Upper lobe of right lung (tissue), 1 donor: ENCODE data around the gene DCTN5. TPM values are rescaled to one million over a fixed set of nuclear protein-coding genes. Genes with fewer than 3 reads are reported as not detected.
"Not testable (repeated sequence)": the region's sequence is repeated elsewhere in the genome, so short reads cannot be mapped to it uniquely, and the experiment has no call there.

Source experiments
- ATAC-seq: fragments of 200-7000 bp; cut with Tn5 transposase; one replicate; pipeline ENCODE4 v1.9.1; 2020; ENCODE audit warnings: mild to moderate bottlenecking, moderate library complexity
- DNase-seq: peaks from one replicate; pipeline ENCODE4 v3.0.0-alpha.2; 2020
- H3K27ac ChIP-seq: fragments of 200-600 bp; one replicate; pipeline ENCODE4 v1.8.0; 2022
- H3K27me3 ChIP-seq: fragments of 200-600 bp; one replicate; pipeline ENCODE4 v1.8.0; 2022; ENCODE audit warnings: mild to moderate bottlenecking
- H3K36me3 ChIP-seq: fragments of 200-600 bp; one replicate; pipeline ENCODE4 v1.8.0; 2022
- H3K4me1 ChIP-seq: fragments of 200-600 bp; one replicate; pipeline ENCODE4 v1.8.0; 2022
- H3K4me3 ChIP-seq: fragments of 200-600 bp; one replicate; pipeline ENCODE4 v1.8.0; 2022; ENCODE audit warnings: mild to moderate bottlenecking
- H3K9me3 ChIP-seq: fragments of 200-600 bp; one replicate; pipeline ENCODE4 v1.8.0; 2022
- intact Hi-C: fragments of 100-400 bp; cut with DNase I; formaldehyde crosslinking; loops from one replicate; pipeline ENCODE4 v1.11.0; 2022
- total RNA-seq: library from RNA; stranded (reverse); fragmentation: NEBNext Ultra II Directional; extraction: Animal tissue kit (Norgen Biotek cat#: 25700); gene quantifications from one replicate; pipeline ENCODE4 v1.2.1, GENCODE V29; 2021
- TF ChIP-seq, protein P1 (sequence below): fragments of 200-600 bp; IDR thresholded peaks from one replicate; pipeline ENCODE4 v1.8.0; 2022; ENCODE audit warnings: antibody characterized with exemption
- donor health status: DM: no; HTN: yes; CAD: no; lungs with severe emphysema.

DCTN5 gene
- total RNA-seq, 1 donor from 2014 or later, result 48.7 TPM

DNA sequence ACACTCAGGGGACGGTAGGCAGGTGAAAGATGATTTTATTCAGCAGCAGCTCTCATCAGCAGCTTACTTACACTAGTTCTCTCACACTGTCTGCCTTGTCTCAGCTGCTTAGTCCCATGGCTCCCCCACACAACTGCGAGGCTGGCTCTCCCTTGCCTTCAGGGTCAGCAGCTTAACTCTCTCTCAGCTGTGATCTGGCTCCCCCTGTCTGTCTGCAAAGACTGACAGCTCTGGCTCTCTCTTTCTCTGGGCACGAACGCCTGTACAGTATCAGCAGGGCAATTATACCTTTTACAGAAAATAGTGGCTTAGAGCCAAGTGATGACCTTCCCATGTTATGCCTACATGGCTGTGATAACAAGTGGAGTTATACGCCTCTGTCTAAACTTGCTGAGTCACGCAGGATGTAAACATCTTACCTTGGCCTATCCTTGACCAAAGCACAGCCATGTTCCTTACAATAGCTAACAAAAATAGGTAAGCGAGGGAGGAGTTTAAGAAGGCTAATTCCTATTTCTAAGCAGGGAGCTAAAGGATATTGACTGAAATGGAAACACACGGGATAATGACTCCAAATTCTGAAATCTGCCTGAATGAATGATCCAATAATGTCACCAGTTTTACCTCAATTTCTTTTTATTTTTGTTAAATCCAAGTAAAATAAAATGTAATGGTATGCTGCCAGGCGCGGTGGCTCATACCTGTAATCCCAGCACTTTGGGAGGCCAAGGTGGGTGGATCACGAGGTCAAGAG is 44.1 kb upstream of the DCTN5 start:
- intact Hi-C loops, result no loop called here
- TF ChIP-seq, protein P1, sequence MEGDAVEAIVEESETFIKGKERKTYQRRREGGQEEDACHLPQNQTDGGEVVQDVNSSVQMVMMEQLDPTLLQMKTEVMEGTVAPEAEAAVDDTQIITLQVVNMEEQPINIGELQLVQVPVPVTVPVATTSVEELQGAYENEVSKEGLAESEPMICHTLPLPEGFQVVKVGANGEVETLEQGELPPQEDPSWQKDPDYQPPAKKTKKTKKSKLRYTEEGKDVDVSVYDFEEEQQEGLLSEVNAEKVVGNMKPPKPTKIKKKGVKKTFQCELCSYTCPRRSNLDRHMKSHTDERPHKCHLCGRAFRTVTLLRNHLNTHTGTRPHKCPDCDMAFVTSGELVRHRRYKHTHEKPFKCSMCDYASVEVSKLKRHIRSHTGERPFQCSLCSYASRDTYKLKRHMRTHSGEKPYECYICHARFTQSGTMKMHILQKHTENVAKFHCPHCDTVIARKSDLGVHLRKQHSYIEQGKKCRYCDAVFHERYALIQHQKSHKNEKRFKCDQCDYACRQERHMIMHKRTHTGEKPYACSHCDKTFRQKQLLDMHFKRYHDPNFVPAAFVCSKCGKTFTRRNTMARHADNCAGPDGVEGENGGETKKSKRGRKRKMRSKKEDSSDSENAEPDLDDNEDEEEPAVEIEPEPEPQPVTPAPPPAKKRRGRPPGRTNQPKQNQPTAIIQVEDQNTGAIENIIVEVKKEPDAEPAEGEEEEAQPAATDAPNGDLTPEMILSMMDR, result no peak
- H3K4me1 ChIP-seq, result peaks cover 12% of the 10 kb centered on the region
- no peaks in the 10 kb centered on the region for H3K27me3 ChIP-seq
- H3K27ac ChIP-seq, result no peak overlapping the region
- H3K4me3 ChIP-seq, result no peak overlapping the region
- no peaks in the 10 kb centered on the region for H3K9me3 ChIP-seq
- peaks cover 21% of the 10 kb centered on the region for H3K36me3 ChIP-seq
- ATAC-seq (no peak), DNase-seq (no peak)

DNA sequence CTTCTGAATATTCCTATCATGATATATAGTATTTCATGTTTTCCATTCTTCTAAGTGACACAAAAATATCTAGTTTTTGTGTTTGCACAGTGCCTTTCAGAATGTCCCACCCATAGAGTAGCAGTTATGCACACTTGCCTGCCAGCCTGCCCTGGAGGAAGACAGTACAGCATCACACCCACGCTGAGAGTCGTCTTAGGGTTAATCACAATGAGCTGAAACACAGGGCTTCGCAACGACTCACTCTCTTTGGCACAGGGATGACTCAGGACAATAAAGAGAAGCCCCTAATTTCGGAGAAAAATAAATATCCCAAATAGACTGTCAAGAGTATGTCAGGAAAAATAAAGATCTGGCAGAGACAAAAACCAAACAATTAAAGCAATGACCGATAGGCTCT is 33.5 kb upstream of the DCTN5 start:
- H3K36me3 ChIP-seq, result peaks cover 72% of the 10 kb centered on the region

DNA sequence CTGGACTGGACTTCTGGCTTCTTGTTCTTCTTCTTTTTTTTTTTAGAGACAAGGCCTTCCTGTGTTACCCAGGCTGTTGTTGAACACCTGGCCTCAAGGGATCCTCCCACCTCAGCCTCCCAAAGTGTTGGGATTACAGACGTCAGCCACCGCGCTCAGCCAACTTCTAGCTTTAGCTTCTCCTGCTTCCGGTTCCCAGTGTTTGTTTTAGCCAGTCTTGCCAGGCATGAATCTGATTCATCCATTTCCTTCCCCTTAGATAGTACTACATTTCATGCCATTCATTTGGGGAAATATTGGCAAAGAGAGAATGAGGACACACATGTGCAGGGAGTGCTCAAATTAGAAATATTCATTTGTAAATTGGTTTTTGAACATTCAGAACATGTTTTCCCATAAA is 33.1 kb upstream of the DCTN5 start:
- Histone ChIP-seq H3K27ac (no peak overlapping the region), H3K4me3 (no peak overlapping the region), H3K36me3 (peaks cover 72% of the 10 kb centered on the region), H3K4me1 (no peaks in the 10 kb centered on the region), H3K27me3 (no peaks in the 10 kb centered on the region), H3K9me3 (no peaks in the 10 kb centered on the region)
- DNase-seq (no peak), ATAC-seq (peak; percentile 12)
- TF ChIP-seq, protein P1, result no peak
- intact Hi-C loops, result no loop called here

More for the DNA sequence above, 33.5 kb upstream of the DCTN5 start:
- no peak overlapping the region for H3K27ac ChIP-seq
- H3K27me3 ChIP-seq, result no peaks in the 10 kb centered on the region
- H3K4me1 ChIP-seq, result no peaks in the 10 kb centered on the region
- intact Hi-C loops, result no loop called here
- TF ChIP-seq, protein P1, result no peak
- DNase-seq (no peak), ATAC-seq (no peak)
- no peak overlapping the region for H3K4me3 ChIP-seq
- no peaks in the 10 kb centered on the region for H3K9me3 ChIP-seq

DNA sequence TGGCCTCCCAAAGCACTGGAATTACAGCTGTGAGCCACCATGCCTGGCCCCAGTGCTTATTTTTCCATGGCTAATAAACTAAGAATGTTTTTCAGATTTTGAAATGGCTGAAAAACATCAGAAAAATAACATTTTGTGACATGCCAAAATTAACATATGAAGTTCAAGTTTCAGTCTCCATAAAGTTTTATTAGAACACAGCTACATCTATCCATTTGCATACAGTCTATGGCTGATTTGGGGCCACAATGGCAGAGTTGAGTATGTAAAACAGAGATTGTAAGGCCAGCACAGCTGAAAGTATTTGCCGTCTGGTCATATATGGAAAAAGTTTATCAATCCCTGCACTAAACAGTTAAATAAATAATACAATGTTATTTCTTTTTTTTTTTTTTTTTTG is 31.3 kb upstream of the DCTN5 start:
- Histone ChIP-seq H3K27me3 (no peaks in the 10 kb centered on the region), H3K27ac (no peak overlapping the region), H3K9me3 (no peaks in the 10 kb centered on the region), H3K4me3 (no peak overlapping the region), H3K36me3 (peaks cover 65% of the 10 kb centered on the region), H3K4me1 (no peaks in the 10 kb centered on the region)
- DNase-seq (no peak), ATAC-seq (no peak)
- TF ChIP-seq, protein P1, result no peak
- intact Hi-C loops, result no loop called here

DNA sequence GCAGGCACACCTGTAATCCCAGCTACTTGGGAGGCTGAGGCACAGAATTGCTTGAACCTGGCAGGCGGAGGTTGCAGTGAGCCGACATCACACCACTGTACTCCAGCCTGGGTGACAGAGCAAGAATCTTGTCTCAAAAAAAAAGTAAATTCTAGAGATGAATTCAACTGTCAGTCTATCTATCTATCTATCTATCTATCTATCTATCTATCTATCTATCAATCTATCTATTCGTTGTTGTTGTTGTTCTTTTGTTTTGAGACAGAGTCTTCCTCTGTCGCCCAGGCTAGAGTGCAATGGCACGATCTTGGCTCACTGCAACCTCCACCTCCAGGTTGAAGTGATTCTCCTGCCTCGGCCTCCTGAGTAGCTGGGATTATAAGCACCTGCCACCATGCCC is 30.4 kb upstream of the DCTN5 start:
- H3K9me3 ChIP-seq, H3K27ac ChIP-seq, H3K4me1 ChIP-seq, ATAC-seq, DNase-seq, H3K27me3 ChIP-seq, intact Hi-C loops, H3K4me3 ChIP-seq: not testable (repeated sequence)
- peaks cover 62% of the 10 kb centered on the region for H3K36me3 ChIP-seq

DNA sequence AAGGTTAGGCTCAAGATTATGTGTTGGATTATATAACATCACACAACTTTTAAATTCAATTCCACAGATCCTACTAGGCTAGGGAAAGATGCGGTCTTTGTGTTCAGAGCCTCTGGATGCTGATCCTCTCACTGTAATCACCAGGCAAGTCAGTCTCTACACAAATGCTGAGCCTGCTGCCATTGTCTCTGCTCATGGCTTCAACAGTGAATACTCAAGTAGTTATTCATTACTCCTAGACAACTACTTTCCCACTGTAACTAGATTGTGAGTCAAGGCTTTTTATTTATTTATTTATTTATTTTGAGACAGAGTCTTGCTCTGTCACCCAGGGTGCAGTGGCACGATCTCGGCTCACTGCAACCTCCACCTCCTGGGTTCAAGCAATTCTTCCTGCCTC is 29.3 kb upstream of the DCTN5 start:
- no peak overlapping the region for H3K4me3 ChIP-seq
- intact Hi-C loops, result no loop called here
- ATAC-seq (no peak), DNase-seq (no peak)
- H3K27me3 ChIP-seq, result no peaks in the 10 kb centered on the region
- H3K9me3 ChIP-seq, result no peaks in the 10 kb centered on the region
- no peak overlapping the region for H3K27ac ChIP-seq
- peaks cover 54% of the 10 kb centered on the region for H3K36me3 ChIP-seq
- TF ChIP-seq, protein P1, result no peak
- H3K4me1 ChIP-seq, result no peaks in the 10 kb centered on the region
